Prostate gland (tissue), 2 donors: ENCODE results near the gene ATP6AP1.

ENCODE experiments used
- POLR2A ChIP-seq: fragments of 450-650 bp; IDR thresholded peaks from one replicate; pipeline ENCODE4 v1.6.1; 2016; ENCODE audit warnings: antibody characterized with exemption, mild to moderate bottlenecking
- POLR2AphosphoS5 ChIP-seq: sonication (generic); formaldehyde crosslinking; IDR thresholded peaks from one replicate; pipeline ENCODE4 v1.6.1; 2017; ENCODE audit warnings: antibody characterized with exemption
- TF ChIP-seq, protein P1 (sequence below), 4 experiments: fragments of 200-600 bp in 2 of 4; fragments of 450-650 bp in 2 of 4; sonication (generic) in 2 of 4; IDR thresholded peaks; 1 replicate in 3 of 4; 2 replicates in 1 of 4; pipeline ENCODE4 v1.5.1; 2016 to 2019; ENCODE audit warnings: antibody characterized with exemption in 4 of 4, mild to moderate bottlenecking in 2 of 4, moderate library complexity in 2 of 4

GRCh38 chrX:154465601-154466000, 37.1 kb downstream of the ATP6AP1 start:
- TF ChIP-seq, protein P1, sequence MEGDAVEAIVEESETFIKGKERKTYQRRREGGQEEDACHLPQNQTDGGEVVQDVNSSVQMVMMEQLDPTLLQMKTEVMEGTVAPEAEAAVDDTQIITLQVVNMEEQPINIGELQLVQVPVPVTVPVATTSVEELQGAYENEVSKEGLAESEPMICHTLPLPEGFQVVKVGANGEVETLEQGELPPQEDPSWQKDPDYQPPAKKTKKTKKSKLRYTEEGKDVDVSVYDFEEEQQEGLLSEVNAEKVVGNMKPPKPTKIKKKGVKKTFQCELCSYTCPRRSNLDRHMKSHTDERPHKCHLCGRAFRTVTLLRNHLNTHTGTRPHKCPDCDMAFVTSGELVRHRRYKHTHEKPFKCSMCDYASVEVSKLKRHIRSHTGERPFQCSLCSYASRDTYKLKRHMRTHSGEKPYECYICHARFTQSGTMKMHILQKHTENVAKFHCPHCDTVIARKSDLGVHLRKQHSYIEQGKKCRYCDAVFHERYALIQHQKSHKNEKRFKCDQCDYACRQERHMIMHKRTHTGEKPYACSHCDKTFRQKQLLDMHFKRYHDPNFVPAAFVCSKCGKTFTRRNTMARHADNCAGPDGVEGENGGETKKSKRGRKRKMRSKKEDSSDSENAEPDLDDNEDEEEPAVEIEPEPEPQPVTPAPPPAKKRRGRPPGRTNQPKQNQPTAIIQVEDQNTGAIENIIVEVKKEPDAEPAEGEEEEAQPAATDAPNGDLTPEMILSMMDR (IDR thresholded peaks at IDR 0.05), result no peak
- no peak for TF ChIP-seq POLR2AphosphoS5
- TF ChIP-seq POLR2A, result no peak
